Measurements from ENCODE around the gene SNRPA. TPM values are rescaled to one million over a fixed set of nuclear protein-coding genes. Genes with fewer than 3 reads are reported as not detected.

Gene SNRPA
- total and polyA plus RNA-seq, 2 of the 13 experiments (the other 11 are each of a cell fraction or from before 2014, with no cell fraction given), result 59.6 to 162 TPM

DNA sequence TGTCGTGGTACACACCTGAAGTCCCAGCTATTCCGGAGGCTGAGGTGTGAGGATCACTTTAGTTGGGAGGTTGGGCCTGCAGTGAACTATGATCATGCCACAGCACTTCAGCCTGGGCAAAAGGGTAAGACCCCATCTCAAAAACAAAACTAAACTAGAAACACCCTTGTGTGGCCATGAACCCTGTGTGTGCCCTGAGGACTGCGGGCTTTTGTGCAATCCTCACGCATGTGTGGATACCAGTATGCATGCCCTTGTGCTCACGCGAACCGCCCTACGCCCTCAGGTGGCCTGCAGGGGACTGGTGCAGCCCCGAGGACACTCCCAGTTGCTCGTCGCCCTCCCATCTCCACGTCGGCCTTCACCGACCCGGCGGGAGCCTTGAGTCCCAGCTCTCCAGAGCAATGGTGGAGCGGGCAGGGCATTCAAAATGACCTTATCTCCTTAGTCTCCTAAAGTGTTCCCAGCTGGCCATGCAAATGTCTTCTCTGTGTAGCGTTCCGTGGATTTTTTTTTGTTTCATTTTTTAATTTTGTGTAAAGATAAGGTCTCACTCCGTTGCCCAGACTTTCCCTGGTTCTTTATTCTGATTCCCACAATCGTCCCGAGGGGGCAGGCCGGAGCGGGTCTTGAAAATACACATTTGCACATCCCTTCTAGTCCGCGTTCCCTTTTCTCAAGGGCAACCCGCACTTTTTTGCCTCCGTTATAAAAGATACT, 47.1 kb downstream of the SNRPA start (continued):
- TF ChIP-seq FLYWCH1 (CRISPR knock-in tag; IDR thresholded peaks at IDR 0.05) (0 out of 2 replicates have a peak, but pooled peaks have one; percentile 63), ZNF660 (CRISPR knock-in tag; IDR thresholded peaks at IDR 0.05; ENCODE audit: borderline replicate concordance, low read depth) (no peak), RXRB (CRISPR knock-in tag; IDR thresholded peaks at IDR 0.05; ENCODE audit: borderline replicate concordance) (peak; percentile 87), HOXA3 (CRISPR knock-in tag; IDR thresholded peaks at IDR 0.05) (peak; percentile 80; the same call in 1 of the 2 replicates), ATF7 (IDR thresholded peaks at IDR 0.05) (no peak), ATF7 (CRISPR knock-in tag; IDR thresholded peaks at IDR 0.05) (0 out of 2 replicates have a peak, but pooled peaks have one; percentile 28), SP2 (CRISPR knock-in tag; IDR thresholded peaks at IDR 0.05) (0 out of 2 replicates have a peak, but pooled peaks have one; percentile 7), RFX1 (IDR thresholded peaks at IDR 0.05) (no peak), DR1 (CRISPR knock-in tag; IDR thresholded peaks at IDR 0.05) (no peak; the same call in 1 of the 2 replicates), RBFOX2 (IDR thresholded peaks at IDR 0.05; ENCODE audit: low read depth, low read length) (peak; percentile 60), ATRX (CRISPR knock-in tag; IDR thresholded peaks at IDR 0.05; ENCODE audit: borderline replicate concordance) (no peak), ZNF777 (CRISPR knock-in tag; IDR thresholded peaks at IDR 0.05) (peak; percentile 92)
- TF ChIP-seq, protein P1, sequence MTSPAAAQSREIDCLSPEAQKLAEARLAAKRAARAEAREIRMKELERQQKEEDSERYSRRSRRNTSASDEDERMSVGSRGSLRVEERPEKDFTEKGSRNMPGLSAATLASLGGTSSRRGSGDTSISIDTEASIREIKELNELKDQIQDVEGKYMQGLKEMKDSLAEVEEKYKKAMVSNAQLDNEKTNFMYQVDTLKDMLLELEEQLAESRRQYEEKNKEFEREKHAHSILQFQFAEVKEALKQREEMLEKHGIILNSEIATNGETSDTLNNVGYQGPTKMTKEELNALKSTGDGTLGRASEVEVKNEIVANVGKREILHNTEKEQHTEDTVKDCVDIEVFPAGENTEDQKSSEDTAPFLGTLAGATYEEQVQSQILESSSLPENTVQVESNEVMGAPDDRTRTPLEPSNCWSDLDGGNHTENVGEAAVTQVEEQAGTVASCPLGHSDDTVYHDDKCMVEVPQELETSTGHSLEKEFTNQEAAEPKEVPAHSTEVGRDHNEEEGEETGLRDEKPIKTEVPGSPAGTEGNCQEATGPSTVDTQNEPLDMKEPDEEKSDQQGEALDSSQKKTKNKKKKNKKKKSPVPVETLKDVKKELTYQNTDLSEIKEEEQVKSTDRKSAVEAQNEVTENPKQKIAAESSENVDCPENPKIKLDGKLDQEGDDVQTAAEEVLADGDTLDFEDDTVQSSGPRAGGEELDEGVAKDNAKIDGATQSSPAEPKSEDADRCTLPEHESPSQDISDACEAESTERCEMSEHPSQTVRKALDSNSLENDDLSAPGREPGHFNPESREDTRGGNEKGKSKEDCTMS (CRISPR knock-in tag; conservative IDR thresholded peaks at IDR 0.05), result no peak
- TF ChIP-seq, protein P2, sequence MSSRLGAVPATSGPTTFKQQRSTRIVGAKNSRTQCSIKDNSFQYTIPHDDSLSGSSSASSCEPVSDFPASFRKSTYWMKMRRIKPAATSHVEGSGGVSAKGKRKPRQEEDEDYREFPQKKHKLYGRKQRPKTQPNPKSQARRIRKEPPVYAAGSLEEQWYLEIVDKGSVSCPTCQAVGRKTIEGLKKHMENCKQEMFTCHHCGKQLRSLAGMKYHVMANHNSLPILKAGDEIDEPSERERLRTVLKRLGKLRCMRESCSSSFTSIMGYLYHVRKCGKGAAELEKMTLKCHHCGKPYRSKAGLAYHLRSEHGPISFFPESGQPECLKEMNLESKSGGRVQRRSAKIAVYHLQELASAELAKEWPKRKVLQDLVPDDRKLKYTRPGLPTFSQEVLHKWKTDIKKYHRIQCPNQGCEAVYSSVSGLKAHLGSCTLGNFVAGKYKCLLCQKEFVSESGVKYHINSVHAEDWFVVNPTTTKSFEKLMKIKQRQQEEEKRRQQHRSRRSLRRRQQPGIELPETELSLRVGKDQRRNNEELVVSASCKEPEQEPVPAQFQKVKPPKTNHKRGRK (CRISPR knock-in tag; IDR thresholded peaks at IDR 0.05), result no peak
- TF ChIP-seq, protein P3, sequence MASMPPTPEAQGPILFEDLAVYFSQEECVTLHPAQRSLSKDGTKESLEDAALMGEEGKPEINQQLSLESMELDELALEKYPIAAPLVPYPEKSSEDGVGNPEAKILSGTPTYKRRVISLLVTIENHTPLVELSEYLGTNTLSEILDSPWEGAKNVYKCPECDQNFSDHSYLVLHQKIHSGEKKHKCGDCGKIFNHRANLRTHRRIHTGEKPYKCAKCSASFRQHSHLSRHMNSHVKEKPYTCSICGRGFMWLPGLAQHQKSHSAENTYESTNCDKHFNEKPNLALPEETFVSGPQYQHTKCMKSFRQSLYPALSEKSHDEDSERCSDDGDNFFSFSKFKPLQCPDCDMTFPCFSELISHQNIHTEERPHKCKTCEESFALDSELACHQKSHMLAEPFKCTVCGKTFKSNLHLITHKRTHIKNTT (CRISPR knock-in tag; IDR thresholded peaks at IDR 0.05), result no peak
- TF ChIP-seq, protein P4, sequence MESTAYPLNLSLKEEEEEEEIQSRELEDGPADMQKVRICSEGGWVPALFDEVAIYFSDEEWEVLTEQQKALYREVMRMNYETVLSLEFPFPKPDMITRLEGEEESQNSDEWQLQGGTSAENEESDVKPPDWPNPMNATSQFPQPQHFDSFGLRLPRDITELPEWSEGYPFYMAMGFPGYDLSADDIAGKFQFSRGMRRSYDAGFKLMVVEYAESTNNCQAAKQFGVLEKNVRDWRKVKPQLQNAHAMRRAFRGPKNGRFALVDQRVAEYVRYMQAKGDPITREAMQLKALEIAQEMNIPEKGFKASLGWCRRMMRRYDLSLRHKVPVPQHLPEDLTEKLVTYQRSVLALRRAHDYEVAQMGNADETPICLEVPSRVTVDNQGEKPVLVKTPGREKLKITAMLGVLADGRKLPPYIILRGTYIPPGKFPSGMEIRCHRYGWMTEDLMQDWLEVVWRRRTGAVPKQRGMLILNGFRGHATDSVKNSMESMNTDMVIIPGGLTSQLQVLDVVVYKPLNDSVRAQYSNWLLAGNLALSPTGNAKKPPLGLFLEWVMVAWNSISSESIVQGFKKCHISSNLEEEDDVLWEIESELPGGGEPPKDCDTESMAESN (CRISPR knock-in tag; conservative IDR thresholded peaks at IDR 0.05), result peak; percentile 86; the same call in 1 of the 2 replicates
- TF ChIP-seq, protein P5, sequence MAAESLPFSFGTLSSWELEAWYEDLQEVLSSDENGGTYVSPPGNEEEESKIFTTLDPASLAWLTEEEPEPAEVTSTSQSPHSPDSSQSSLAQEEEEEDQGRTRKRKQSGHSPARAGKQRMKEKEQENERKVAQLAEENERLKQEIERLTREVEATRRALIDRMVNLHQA (CRISPR knock-in tag; IDR thresholded peaks at IDR 0.05), result no peak

All from HepG2 (cell line).